A673 (cell line): ENCODE measurements around the gene RC3H2.

ENCODE experiments used
- EZH2 ChIP-seq: fragments of 200-600 bp; sonication (generic); IDR thresholded peaks from 2 replicates; pipeline ENCODE4 v1.6.1; 2017; ENCODE audit warnings: borderline replicate concordance, low read depth, mild to moderate bottlenecking, mixed read lengths, antibody characterized with exemption, low read length; ENCODE audit not compliant: poor library complexity, severe bottlenecking
- TF ChIP-seq, protein P1 (sequence below): fragments of 300-800, 200-600 bp; sonication (generic); conservative IDR thresholded peaks from 2 replicates; pipeline ENCODE4 v1.5.1; 2017; ENCODE audit warnings: low read depth, mild to moderate bottlenecking, antibody characterized with exemption, low read length, moderate library complexity, mixed read lengths

GRCh38 chr9:122820490-122820845 is 84.7 kb downstream of the RC3H2 start:
- TF ChIP-seq, protein P1, sequence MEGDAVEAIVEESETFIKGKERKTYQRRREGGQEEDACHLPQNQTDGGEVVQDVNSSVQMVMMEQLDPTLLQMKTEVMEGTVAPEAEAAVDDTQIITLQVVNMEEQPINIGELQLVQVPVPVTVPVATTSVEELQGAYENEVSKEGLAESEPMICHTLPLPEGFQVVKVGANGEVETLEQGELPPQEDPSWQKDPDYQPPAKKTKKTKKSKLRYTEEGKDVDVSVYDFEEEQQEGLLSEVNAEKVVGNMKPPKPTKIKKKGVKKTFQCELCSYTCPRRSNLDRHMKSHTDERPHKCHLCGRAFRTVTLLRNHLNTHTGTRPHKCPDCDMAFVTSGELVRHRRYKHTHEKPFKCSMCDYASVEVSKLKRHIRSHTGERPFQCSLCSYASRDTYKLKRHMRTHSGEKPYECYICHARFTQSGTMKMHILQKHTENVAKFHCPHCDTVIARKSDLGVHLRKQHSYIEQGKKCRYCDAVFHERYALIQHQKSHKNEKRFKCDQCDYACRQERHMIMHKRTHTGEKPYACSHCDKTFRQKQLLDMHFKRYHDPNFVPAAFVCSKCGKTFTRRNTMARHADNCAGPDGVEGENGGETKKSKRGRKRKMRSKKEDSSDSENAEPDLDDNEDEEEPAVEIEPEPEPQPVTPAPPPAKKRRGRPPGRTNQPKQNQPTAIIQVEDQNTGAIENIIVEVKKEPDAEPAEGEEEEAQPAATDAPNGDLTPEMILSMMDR = no peak
- TF ChIP-seq EZH2 = no peak
